Measurements from ENCODE around the gene AFG1L.

The AFG1L gene

GRCh38 chr6:108565091-108565766, 270.4 kb downstream of the AFG1L start:
- DNase-seq (ENCODE audit: low read depth in 1 of 2, low spot score in 1 of 2), result peak; percentile 38 to 41
- Histone ChIP-seq H3K27ac (replicated peaks) (peak overlapping the region; percentile 67), H3K4me3 (replicated peaks; ENCODE audit: insufficient read depth, low read length) (no peak overlapping the region), H3K27me3 (ENCODE audit: insufficient read depth, poor library complexity, severe bottlenecking) (no peaks in the 10 kb centered on the region)
- TF ChIP-seq POLR2AphosphoS5 (IDR thresholded peaks at IDR 0.05; ENCODE audit: low read depth), result no peak
- TF ChIP-seq CTCF (IDR thresholded peaks at IDR 0.05; ENCODE audit: insufficient read depth, low read length), result no peak
- TF ChIP-seq REST (IDR thresholded peaks at IDR 0.05; ENCODE audit: insufficient replicate concordance, low read depth), result no peak
- TF ChIP-seq SPI1 (IDR thresholded peaks at IDR 0.05; ENCODE audit: borderline replicate concordance, low read depth), result peak; percentile 95

- peak; percentile 90 to 93 for DNase-seq (ENCODE audit: low read depth in 1 of 2, low spot score in 1 of 2)
- peak overlapping the region; percentile 67 for H3K27ac ChIP-seq (replicated peaks)
- H3K4me3 ChIP-seq (replicated peaks; ENCODE audit: insufficient read depth, low read length), result no peak overlapping the region
- no peaks in the 10 kb centered on the region for H3K27me3 ChIP-seq (ENCODE audit: insufficient read depth, poor library complexity, severe bottlenecking)
- TF ChIP-seq SPI1 (IDR thresholded peaks at IDR 0.05; ENCODE audit: borderline replicate concordance, low read depth), result peak; percentile 56; the same call in 1 of the 2 replicates
- no peak for TF ChIP-seq POLR2AphosphoS5 (IDR thresholded peaks at IDR 0.05; ENCODE audit: low read depth)
Observed at GRCh38 chr6:108565893-108566292, 271.0 kb downstream of the AFG1L start.

- peak overlapping the region; percentile 32 for H3K27ac ChIP-seq (replicated peaks)
- TF ChIP-seq GABPA (IDR thresholded peaks at IDR 0.05; ENCODE audit: low read depth), result no peak
- no peak for TF ChIP-seq CTCF (IDR thresholded peaks at IDR 0.05; ENCODE audit: insufficient read depth, low read length)
- TF ChIP-seq REST (IDR thresholded peaks at IDR 0.05; ENCODE audit: insufficient replicate concordance, low read depth), result no peak
- no peak for TF ChIP-seq SPI1 (IDR thresholded peaks at IDR 0.05; ENCODE audit: borderline replicate concordance, low read depth)
- TF ChIP-seq POLR2AphosphoS5 (IDR thresholded peaks at IDR 0.05; ENCODE audit: low read depth), result no peak
- no peak for DNase-seq (ENCODE audit: low read depth in 1 of 2, low spot score in 1 of 2)
- H3K27me3 ChIP-seq (ENCODE audit: insufficient read depth, poor library complexity, severe bottlenecking), result no peaks in the 10 kb centered on the region
- H3K4me3 ChIP-seq (replicated peaks; ENCODE audit: insufficient read depth, low read length), result no peak overlapping the region
Observed at GRCh38 chr6:108566406-108566805, 271.6 kb downstream of the AFG1L start.

- no peak for TF ChIP-seq CTCF (IDR thresholded peaks at IDR 0.05; ENCODE audit: insufficient read depth, low read length)
- TF ChIP-seq REST (IDR thresholded peaks at IDR 0.05; ENCODE audit: insufficient replicate concordance, low read depth), result no peak
- no peak for TF ChIP-seq GABPA (IDR thresholded peaks at IDR 0.05; ENCODE audit: low read depth)
- TF ChIP-seq POLR2AphosphoS5 (IDR thresholded peaks at IDR 0.05; ENCODE audit: low read depth), result no peak
- TF ChIP-seq SPI1 (IDR thresholded peaks at IDR 0.05; ENCODE audit: borderline replicate concordance, low read depth), result no peak
- no peak for DNase-seq (ENCODE audit: low read depth in 1 of 2, low spot score in 1 of 2)
- H3K27me3 ChIP-seq (ENCODE audit: insufficient read depth, poor library complexity, severe bottlenecking), result no peaks in the 10 kb centered on the region
- no peak overlapping the region for H3K4me3 ChIP-seq (replicated peaks; ENCODE audit: insufficient read depth, low read length)
- no peak overlapping the region for H3K27ac ChIP-seq (replicated peaks)
Observed at GRCh38 chr6:108568101-108568500, 273.2 kb downstream of the AFG1L start.

All from HL-60 (cell line).